ENCODE measurements around the gene HLA-DMB.

The HLA-DMB gene

GRCh38 chr6:32971581-32972352, 30.9 kb upstream of the HLA-DMB start:
- DNase-seq, result peak; percentile 100

- no peak for DNase-seq
These were observed 30.4 kb upstream of the HLA-DMB start for GRCh38 chr6:32971242-32971580.

GRCh38 chr6:32970413-32971241, 29.8 kb upstream of the HLA-DMB start:
- DNase-seq, result peak; percentile 95

GRCh38 chr6:32969685-32970412, 29.0 kb upstream of the HLA-DMB start:
- DNase-seq, result peak; percentile 95

GRCh38 chr6:32968867-32969684, 28.2 kb upstream of the HLA-DMB start:
- peak; percentile 97 for DNase-seq

- DNase-seq, result peak; percentile 98
These were observed 27.5 kb upstream of the HLA-DMB start, which contains the start of gene BRD2 for GRCh38 chr6:32968093-32968866. Gene BRD2 (plus strand): TSS chr6:32968594. CDS start chr6:32972899, 4,305 bp downstream.

- peak; percentile 88 for DNase-seq
These were observed 26.6 kb upstream of the HLA-DMB start for GRCh38 chr6:32967151-32968091.

- peak; percentile 20 for DNase-seq
These were observed 23.9 kb upstream of the HLA-DMB start for GRCh38 chr6:32964776-32965175.

GRCh38 chr6:32963866-32964265, 23.0 kb upstream of the HLA-DMB start:
- no peak for DNase-seq

GRCh38 chr6:32962213-32962826, 21.5 kb upstream of the HLA-DMB start:
- no peak for DNase-seq

GRCh38 chr6:32960563-32960962, 19.7 kb upstream of the HLA-DMB start:
- DNase-seq, result no peak

- DNase-seq, result no peak
These were observed 15.3 kb upstream of the HLA-DMB start for GRCh38 chr6:32956176-32956575.

GRCh38 chr6:32954986-32955802, 14.4 kb upstream of the HLA-DMB start:
- DNase-seq, result peak; percentile 63

GRCh38 chr6:32954267-32954666, 13.4 kb upstream of the HLA-DMB start:
- DNase-seq, result no peak

- no peak for DNase-seq
These were observed 12.9 kb upstream of the HLA-DMB start for GRCh38 chr6:32953775-32954174.

GRCh38 chr6:32952817-32953739, 12.2 kb upstream of the HLA-DMB start, which contains the start of gene HLA-DMA:
Gene HLA-DMA (minus strand): TSS chr6:32953097. CDS start chr6:32953036, 61 bp downstream.
- DNase-seq, result peak; percentile 60

GRCh38 chr6:32950449-32950848, 9.6 kb upstream of the HLA-DMB start:
- DNase-seq, result no peak

- DNase-seq, result no peak
These were observed 9.2 kb upstream of the HLA-DMB start for GRCh38 chr6:32950010-32950409.
